Astrocyte (in vitro differentiated cells and primary cell): Measurements from ENCODE around the gene ELOVL1. TPM values are rescaled to one million over a fixed set of nuclear protein-coding genes. Genes with fewer than 3 reads are reported as not detected.

Experiments
- DNase-seq: peaks from one replicate; pipeline ENCODE4 v3.0.0-alpha.2; 2010; ENCODE audit warnings: low read depth
- FAIRE-seq: peaks from 2 replicates; lab custom pipeline; 2011; peaks lifted over from hg19 to GRCh38; lab: Jason Lieb, UNC
- H2AFZ ChIP-seq: 2 replicates; pipeline ENCODE4 v1.6.0; 2012; ENCODE audit warnings: low read depth, low read length, inconsistent platforms
- H3K27ac ChIP-seq: 2 replicates; pipeline ENCODE4 v1.5.1; 2011; ENCODE audit warnings: low read depth, low read length, inconsistent platforms
- H3K27me3 ChIP-seq: 2 replicates; pipeline ENCODE4 v1.6.0; 2011; ENCODE audit warnings: low read length, inconsistent platforms; ENCODE audit not compliant: insufficient read depth
- H3K36me3 ChIP-seq: 2 replicates; pipeline ENCODE4 v1.5.1; 2011; ENCODE audit warnings: low read length, inconsistent platforms; ENCODE audit not compliant: insufficient read depth
- H3K4me1 ChIP-seq: 2 replicates; pipeline ENCODE4 v1.5.1; 2011; ENCODE audit warnings: low read length, inconsistent platforms; ENCODE audit not compliant: insufficient read depth
- H3K4me2 ChIP-seq: 2 replicates; pipeline ENCODE4 v1.6.0; 2012; ENCODE audit warnings: low read length, inconsistent platforms
- H3K4me3 ChIP-seq: 2 replicates; pipeline ENCODE4 v1.5.1; 2011; ENCODE audit warnings: low read depth, mild to moderate bottlenecking, low read length, inconsistent platforms; ENCODE audit not compliant: insufficient read depth
- H3K79me2 ChIP-seq: 2 replicates; pipeline ENCODE4 v1.6.0; 2012; ENCODE audit warnings: mild to moderate bottlenecking, low read length, inconsistent platforms; ENCODE audit not compliant: insufficient read depth
- H3K9ac ChIP-seq: 2 replicates; pipeline ENCODE4 v1.6.0; 2012; ENCODE audit warnings: mild to moderate bottlenecking, low read length, inconsistent platforms
- H3K9me3 ChIP-seq: 2 replicates; pipeline ENCODE4 v1.5.1; 2012; ENCODE audit warnings: low read depth, mild to moderate bottlenecking, low read length, inconsistent platforms; ENCODE audit not compliant: insufficient read depth
- H4K20me1 ChIP-seq: 2 replicates; pipeline ENCODE4 v1.6.0; 2012; ENCODE audit warnings: low read length, inconsistent platforms; ENCODE audit not compliant: insufficient read depth
- H3K27ac Mint-ChIP-seq: one replicate; pipeline ENCODE4 v1.8.0; 2021; ENCODE audit warnings: mild to moderate bottlenecking, mixed read lengths; ENCODE audit not compliant: unreplicated experiment
- H3K27me3 Mint-ChIP-seq: one replicate; pipeline ENCODE4 v1.8.0; 2021; ENCODE audit warnings: low read depth, mixed read lengths; ENCODE audit not compliant: unreplicated experiment
- H3K36me3 Mint-ChIP-seq: one replicate; pipeline ENCODE4 v1.8.0; 2021; ENCODE audit warnings: low read depth, mixed read lengths; ENCODE audit not compliant: unreplicated experiment
- H3K4me1 Mint-ChIP-seq: one replicate; pipeline ENCODE4 v1.8.0; 2021; ENCODE audit warnings: low read depth, mixed read lengths; ENCODE audit not compliant: unreplicated experiment
- H3K4me3 Mint-ChIP-seq: one replicate; pipeline ENCODE4 v1.8.0; 2021; ENCODE audit warnings: mild to moderate bottlenecking, moderate library complexity, mixed read lengths; ENCODE audit not compliant: unreplicated experiment
- H3K9me3 Mint-ChIP-seq: one replicate; pipeline ENCODE4 v1.8.0; 2021; ENCODE audit warnings: mild to moderate bottlenecking, mixed read lengths; ENCODE audit not compliant: unreplicated experiment
- EZH2 ChIP-seq: IDR thresholded peaks from 2 replicates; pipeline ENCODE4 v1.6.1; 2012; ENCODE audit warnings: mild to moderate bottlenecking, low read length, inconsistent platforms; ENCODE audit not compliant: insufficient read depth
- total RNA-seq: library from RNA; stranded (reverse); gene quantifications from 2 replicates; pipeline ENCODE4 v1.2.1, GENCODE V29; 2021
- TF ChIP-seq, protein P1 (sequence below): IDR thresholded peaks from 2 replicates; pipeline ENCODE4 v1.5.1; 2011; ENCODE audit warnings: low read depth, mild to moderate bottlenecking, inconsistent platforms, low read length, moderate library complexity; ENCODE audit not compliant: insufficient read depth

The ELOVL1 gene
- total RNA-seq, 1 donor from 2014 or later = 131 TPM

DNA sequence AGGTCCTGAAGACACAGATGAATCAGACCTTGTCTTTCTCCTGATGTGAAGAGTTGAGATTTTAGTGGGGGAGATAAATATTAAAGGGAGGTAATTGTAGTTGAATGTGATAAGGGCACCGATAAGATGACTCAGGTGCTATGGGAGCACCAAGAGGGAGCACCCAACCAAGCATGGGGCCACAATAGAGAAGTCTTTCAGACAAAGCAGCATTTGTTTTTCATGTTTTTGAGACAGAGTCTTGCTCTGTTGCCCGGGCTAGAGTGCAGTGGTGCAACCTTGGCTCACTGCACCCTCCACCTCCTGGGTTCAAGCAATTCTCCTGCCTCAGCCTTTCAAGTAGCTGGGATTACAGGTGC, 38.0 kb upstream of the ELOVL1 start:
- H3K4me1 ChIP-seq = no peaks in the 10 kb centered on the region
- H3K4me3 ChIP-seq = no peak overlapping the region
- H4K20me1 ChIP-seq = peaks cover 15% of the 10 kb centered on the region
- Mint-ChIP-seq H3K27me3 (no peaks in the 10 kb centered on the region), H3K36me3 (peaks cover 36% of the 10 kb centered on the region), H3K27ac (no peak overlapping the region), H3K4me1 (peaks cover 2% of the 10 kb centered on the region), H3K4me3 (no peak overlapping the region), H3K9me3 (peaks cover 3% of the 10 kb centered on the region)
- no peak overlapping the region for H3K27ac ChIP-seq
- peaks cover 10% of the 10 kb centered on the region for H3K79me2 ChIP-seq
- H2AFZ ChIP-seq = no peak overlapping the region
- FAIRE-seq = no peak
- no peak overlapping the region for H3K4me2 ChIP-seq
- H3K27me3 ChIP-seq = no peaks in the 10 kb centered on the region
- H3K9ac ChIP-seq = no peak overlapping the region
- H3K9me3 ChIP-seq = no peaks in the 10 kb centered on the region
- TF ChIP-seq, protein P1, sequence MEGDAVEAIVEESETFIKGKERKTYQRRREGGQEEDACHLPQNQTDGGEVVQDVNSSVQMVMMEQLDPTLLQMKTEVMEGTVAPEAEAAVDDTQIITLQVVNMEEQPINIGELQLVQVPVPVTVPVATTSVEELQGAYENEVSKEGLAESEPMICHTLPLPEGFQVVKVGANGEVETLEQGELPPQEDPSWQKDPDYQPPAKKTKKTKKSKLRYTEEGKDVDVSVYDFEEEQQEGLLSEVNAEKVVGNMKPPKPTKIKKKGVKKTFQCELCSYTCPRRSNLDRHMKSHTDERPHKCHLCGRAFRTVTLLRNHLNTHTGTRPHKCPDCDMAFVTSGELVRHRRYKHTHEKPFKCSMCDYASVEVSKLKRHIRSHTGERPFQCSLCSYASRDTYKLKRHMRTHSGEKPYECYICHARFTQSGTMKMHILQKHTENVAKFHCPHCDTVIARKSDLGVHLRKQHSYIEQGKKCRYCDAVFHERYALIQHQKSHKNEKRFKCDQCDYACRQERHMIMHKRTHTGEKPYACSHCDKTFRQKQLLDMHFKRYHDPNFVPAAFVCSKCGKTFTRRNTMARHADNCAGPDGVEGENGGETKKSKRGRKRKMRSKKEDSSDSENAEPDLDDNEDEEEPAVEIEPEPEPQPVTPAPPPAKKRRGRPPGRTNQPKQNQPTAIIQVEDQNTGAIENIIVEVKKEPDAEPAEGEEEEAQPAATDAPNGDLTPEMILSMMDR = no peak
- no peak for TF ChIP-seq EZH2
- no peak for DNase-seq
- peaks cover 24% of the 10 kb centered on the region for H3K36me3 ChIP-seq

DNA sequence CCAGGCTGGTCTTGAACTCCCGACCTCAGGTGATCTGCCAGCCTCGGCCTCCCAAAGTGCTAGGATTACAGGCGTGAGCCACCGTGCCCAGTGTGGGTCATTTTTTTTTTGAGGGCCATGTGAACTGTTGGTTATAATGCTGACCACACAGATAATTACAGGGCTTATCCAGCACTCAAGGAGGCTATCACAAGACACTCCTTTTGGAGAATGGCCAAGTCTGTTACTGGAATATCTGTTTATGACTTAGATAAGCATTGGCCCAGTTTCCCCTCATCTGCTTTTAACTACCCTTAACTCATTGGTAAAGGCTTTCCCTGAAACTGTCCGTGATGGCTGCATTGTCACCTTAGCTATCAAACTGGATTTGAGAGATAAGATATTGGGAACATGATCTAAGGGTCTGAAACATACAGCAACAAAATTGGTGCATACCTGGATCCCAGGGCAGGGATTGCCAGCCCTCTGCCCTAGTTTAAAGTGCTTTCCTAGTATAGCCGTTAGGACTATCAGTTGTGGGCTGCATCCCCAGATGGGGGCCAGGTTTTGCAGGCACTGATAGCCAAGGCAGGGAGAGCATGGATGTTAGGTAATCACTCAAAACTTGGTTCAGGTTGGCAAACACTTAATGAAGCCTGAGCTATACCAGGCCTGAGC, 37.5 kb upstream of the ELOVL1 start:
- Mint-ChIP-seq H3K9me3 (peaks cover 3% of the 10 kb centered on the region), H3K27ac (no peak overlapping the region), H3K27me3 (no peaks in the 10 kb centered on the region), H3K36me3 (peaks cover 33% of the 10 kb centered on the region), H3K4me3 (no peak overlapping the region), H3K4me1 (peaks cover 2% of the 10 kb centered on the region)
- peaks cover 24% of the 10 kb centered on the region for H3K36me3 ChIP-seq
- H3K79me2 ChIP-seq = peaks cover 11% of the 10 kb centered on the region
- H3K9me3 ChIP-seq = no peaks in the 10 kb centered on the region
- H3K4me2 ChIP-seq = no peak overlapping the region
- no peak for DNase-seq
- H3K27me3 ChIP-seq = no peaks in the 10 kb centered on the region
- H3K9ac ChIP-seq = no peak overlapping the region
- no peak overlapping the region for H3K4me3 ChIP-seq
- peaks cover 15% of the 10 kb centered on the region for H4K20me1 ChIP-seq
- TF ChIP-seq, protein P1 = no peak
- TF ChIP-seq EZH2 = no peak
- H3K4me1 ChIP-seq = no peaks in the 10 kb centered on the region
- FAIRE-seq = no peak
- no peak overlapping the region for H3K27ac ChIP-seq
- no peak overlapping the region for H2AFZ ChIP-seq

DNA sequence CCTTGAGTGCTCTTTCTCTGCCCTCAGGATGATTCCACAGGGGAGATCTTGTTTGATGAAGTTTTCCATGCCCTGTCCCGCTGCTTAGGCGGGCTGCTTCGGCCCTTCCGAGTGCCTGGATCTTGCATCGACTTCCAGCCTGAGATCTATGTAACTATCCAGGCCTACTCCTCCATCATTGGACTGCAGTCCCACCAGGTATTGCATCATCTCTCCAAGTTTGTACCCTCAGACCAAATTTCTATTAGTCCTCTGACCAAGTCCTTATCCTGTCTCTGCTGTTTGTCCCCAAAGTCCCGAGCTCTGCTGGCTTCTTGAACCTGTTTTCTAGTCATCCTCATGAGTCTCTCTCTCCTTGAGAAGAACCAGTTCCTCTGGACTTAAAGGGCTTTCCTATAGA, 36.5 kb upstream of the ELOVL1 start:
- H3K27ac Mint-ChIP-seq = no peak overlapping the region
- DNase-seq (no peak), FAIRE-seq (no peak)
- peaks cover 15% of the 10 kb centered on the region for H3K79me2 ChIP-seq
- H3K4me3 ChIP-seq = no peak overlapping the region
- TF ChIP-seq, protein P1 = no peak
- TF ChIP-seq EZH2 = no peak
- H3K9me3 ChIP-seq = no peaks in the 10 kb centered on the region
- no peaks in the 10 kb centered on the region for H3K4me1 ChIP-seq
- peaks cover 28% of the 10 kb centered on the region for H3K36me3 Mint-ChIP-seq
- H4K20me1 ChIP-seq = peaks cover 15% of the 10 kb centered on the region
- no peaks in the 10 kb centered on the region for H3K27me3 ChIP-seq
- peaks cover 2% of the 10 kb centered on the region for H3K4me1 Mint-ChIP-seq
- peaks cover 24% of the 10 kb centered on the region for H3K36me3 ChIP-seq
- no peak overlapping the region for H3K4me3 Mint-ChIP-seq
- no peak overlapping the region for H3K9ac ChIP-seq
- H3K9me3 Mint-ChIP-seq = no peaks in the 10 kb centered on the region
- H3K27ac ChIP-seq = no peak overlapping the region
- no peak overlapping the region for H3K4me2 ChIP-seq
- no peaks in the 10 kb centered on the region for H3K27me3 Mint-ChIP-seq
- H2AFZ ChIP-seq = no peak overlapping the region
